Mononuclear cell (primary cell): ENCODE measurements around the gene METTL22. TPM values are rescaled to one million over a fixed set of nuclear protein-coding genes. Genes with fewer than 3 reads are reported as not detected.

Source experiments
- H3K27me3 ChIP-seq: 2 replicates; pipeline ENCODE4 v1.6.0; 2011; ENCODE audit warnings: low read length, control low read depth; ENCODE audit not compliant: insufficient read depth
- H3K4me1 ChIP-seq: 2 replicates; pipeline ENCODE4 v1.5.1; 2011; ENCODE audit warnings: mild to moderate bottlenecking, low read length, control low read depth; ENCODE audit not compliant: insufficient read depth
- H3K4me3 ChIP-seq: 2 replicates; pipeline ENCODE4 v1.5.1; 2011; ENCODE audit warnings: mild to moderate bottlenecking, low read length, moderate library complexity
- H3K9me3 ChIP-seq: 2 replicates; pipeline ENCODE4 v1.5.1; 2011; ENCODE audit warnings: low read depth, mild to moderate bottlenecking, control low read depth, low read length
- total RNA-seq: library from RNA; depleted of rRNA; stranded (reverse); fragments of >200 nt; gene quantifications from one replicate; pipeline ENCODE4 v1.2.3, GENCODE V29; 2012

METTL22 gene
- total RNA-seq, 1 donor = 19.6 TPM

DNA sequence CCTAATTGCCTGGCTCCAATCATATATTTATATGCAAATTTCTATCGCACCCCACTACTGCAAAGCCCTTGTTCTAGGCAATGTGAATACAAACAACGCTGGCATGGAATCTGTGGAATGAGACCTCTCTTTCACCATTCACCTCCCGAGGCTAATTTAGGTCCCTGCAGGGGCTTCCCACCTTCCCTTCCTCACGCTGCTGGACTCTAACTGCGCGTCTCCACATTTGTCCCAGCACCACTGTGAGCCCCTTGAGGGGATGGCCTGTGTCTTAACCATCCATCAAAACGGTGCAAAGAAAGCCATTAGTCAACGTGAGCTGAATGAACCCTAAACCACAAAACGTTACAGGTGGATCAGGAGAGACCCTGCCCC, 32.8 kb upstream of the METTL22 start:
- peaks cover 45% of the 10 kb centered on the region for H3K27me3 ChIP-seq
- H3K4me3 ChIP-seq = no peak overlapping the region
- H3K4me1 ChIP-seq = no peaks in the 10 kb centered on the region
- no peaks in the 10 kb centered on the region for H3K9me3 ChIP-seq

GRCh38 chr16:8589057-8589899, 32.2 kb upstream of the METTL22 start:
- H3K9me3 ChIP-seq = no peaks in the 10 kb centered on the region
- no peak overlapping the region for H3K4me3 ChIP-seq
- peaks cover 45% of the 10 kb centered on the region for H3K27me3 ChIP-seq
- H3K4me1 ChIP-seq = no peaks in the 10 kb centered on the region

DNA sequence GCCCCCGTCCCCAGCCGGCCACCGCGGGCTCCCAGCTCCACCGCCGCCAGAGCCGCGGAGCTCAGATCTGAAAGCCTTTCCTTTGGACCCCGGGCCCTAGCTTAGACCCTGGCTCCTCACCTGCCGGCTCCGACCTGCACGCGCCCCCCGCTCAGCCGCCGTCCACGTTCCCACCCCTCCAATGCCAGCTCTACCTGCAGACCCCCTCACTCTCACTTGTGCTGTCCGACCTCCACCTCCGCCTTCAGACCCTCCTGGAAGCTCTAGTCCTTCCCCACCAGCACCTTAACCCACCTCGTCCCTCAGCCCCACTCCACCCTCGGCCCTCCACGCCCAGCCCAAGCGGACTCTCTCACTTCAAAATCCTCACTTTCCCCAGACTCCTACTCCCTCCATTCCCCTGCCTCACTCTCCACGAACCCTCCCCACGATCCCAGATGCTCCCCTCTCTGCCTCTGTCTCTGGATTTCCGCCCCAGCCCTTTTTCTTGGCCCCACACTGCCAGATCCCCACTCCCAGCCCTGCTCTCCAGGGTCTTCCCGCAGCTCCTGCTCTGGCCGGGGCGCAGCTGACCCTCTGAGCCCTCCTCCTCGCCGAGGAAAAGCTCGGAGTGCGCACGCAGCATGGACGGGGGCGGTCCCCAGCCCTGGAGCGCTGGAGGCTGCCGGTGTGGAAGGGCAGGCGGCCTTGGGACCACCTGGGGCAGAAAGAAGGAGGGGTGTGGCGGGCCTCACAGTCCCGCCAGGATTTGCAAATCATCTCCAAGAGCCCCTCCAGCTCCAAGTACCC, 31.4 kb upstream of the METTL22 start, which contains the start of gene TMEM114:
TSS of gene TMEM114 (minus strand) at position 612 of the 789 bp plus-strand sequence. CDS start 673 bp downstream, outside the sequence.
- peaks cover 45% of the 10 kb centered on the region for H3K27me3 ChIP-seq
- H3K4me1 ChIP-seq = no peaks in the 10 kb centered on the region
- no peaks in the 10 kb centered on the region for H3K9me3 ChIP-seq
- no peak within 1 kb of the TSS for H3K4me3 ChIP-seq

GRCh38 chr16:8590811-8591210, 30.7 kb upstream of the METTL22 start:
- Histone ChIP-seq H3K27me3 (peaks cover 45% of the 10 kb centered on the region), H3K9me3 (no peaks in the 10 kb centered on the region), H3K4me3 (no peak overlapping the region), H3K4me1 (no peaks in the 10 kb centered on the region)

GRCh38 chr16:8591451-8591850, 30.0 kb upstream of the METTL22 start:
- Histone ChIP-seq H3K9me3 (no peaks in the 10 kb centered on the region), H3K4me3 (no peak overlapping the region), H3K27me3 (peaks cover 45% of the 10 kb centered on the region), H3K4me1 (no peaks in the 10 kb centered on the region)

DNA sequence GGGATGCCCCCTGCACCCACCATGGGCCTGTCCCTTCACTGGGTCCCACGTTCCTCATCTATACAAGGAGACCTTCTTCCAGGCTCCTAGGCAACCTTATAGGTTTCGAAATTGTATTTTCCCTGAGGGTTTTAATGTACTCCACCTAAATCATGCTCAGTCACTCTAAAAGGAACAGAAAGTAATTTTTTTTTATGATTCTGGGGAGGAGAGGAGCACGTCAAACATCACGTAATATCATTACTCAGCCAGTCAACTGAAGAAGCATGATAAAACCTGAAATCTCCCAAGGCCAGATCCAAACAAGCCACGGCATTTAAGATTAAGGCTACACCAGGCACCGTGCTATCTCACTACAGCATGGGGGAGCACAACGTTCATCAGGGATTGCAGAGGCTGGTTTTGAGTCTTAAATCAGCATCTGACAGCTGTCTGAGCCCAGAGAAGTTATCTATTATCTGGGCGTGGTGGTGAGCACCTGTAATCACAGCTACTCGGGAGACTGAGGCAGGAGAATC, 27.3 kb upstream of the METTL22 start:
- H3K4me3 ChIP-seq = no peak overlapping the region
- H3K4me1 ChIP-seq = no peaks in the 10 kb centered on the region
- peaks cover 24% of the 10 kb centered on the region for H3K27me3 ChIP-seq
- H3K9me3 ChIP-seq = no peaks in the 10 kb centered on the region

- Histone ChIP-seq H3K4me1 (no peaks in the 10 kb centered on the region), H3K27me3 (peaks cover 8% of the 10 kb centered on the region), H3K4me3 (no peak overlapping the region), H3K9me3 (no peaks in the 10 kb centered on the region)
Measured at GRCh38 chr16:8595783-8596182, 25.7 kb upstream of the METTL22 start.

GRCh38 chr16:8596581-8596980, 24.9 kb upstream of the METTL22 start:
- Histone ChIP-seq H3K4me1 (no peaks in the 10 kb centered on the region), H3K27me3 (peaks cover 6% of the 10 kb centered on the region), H3K4me3 (no peak overlapping the region), H3K9me3 (no peaks in the 10 kb centered on the region)

GRCh38 chr16:8600144-8600775, 21.2 kb upstream of the METTL22 start:
- Histone ChIP-seq H3K27me3 (peaks cover 2% of the 10 kb centered on the region), H3K9me3 (no peaks in the 10 kb centered on the region), H3K4me3 (no peak overlapping the region), H3K4me1 (no peaks in the 10 kb centered on the region)

GRCh38 chr16:8605554-8605953, 15.9 kb upstream of the METTL22 start:
- Histone ChIP-seq H3K4me3 (no peak overlapping the region), H3K27me3 (peaks cover 5% of the 10 kb centered on the region), H3K9me3 (no peaks in the 10 kb centered on the region), H3K4me1 (no peaks in the 10 kb centered on the region)

- H3K4me1 ChIP-seq = no peaks in the 10 kb centered on the region
- H3K27me3 ChIP-seq = peaks cover 7% of the 10 kb centered on the region
- H3K4me3 ChIP-seq = no peak overlapping the region
- no peaks in the 10 kb centered on the region for H3K9me3 ChIP-seq
Measured at GRCh38 chr16:8607214-8607613, 14.3 kb upstream of the METTL22 start.

DNA sequence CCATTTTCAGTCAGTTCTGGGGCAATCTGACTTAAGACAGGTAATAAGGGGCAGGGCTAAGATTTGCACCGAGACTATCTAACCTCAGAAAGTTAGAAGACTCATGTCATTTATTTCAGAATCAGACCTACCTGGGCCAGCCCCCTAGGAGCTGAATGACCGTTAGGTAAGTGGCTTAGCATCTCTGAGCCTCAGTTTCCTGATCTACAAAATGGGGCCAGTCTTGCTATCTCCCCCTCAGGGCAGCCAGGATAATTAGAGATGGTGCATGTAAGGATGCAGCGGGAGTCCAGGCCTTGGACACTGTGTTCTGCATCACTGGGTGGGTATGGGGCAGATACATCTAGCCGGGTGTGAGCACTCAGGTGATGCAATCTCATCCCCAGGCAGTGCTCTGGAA, 10.4 kb upstream of the METTL22 start:
- Histone ChIP-seq H3K9me3 (no peaks in the 10 kb centered on the region), H3K27me3 (peaks cover 12% of the 10 kb centered on the region), H3K4me3 (no peak overlapping the region), H3K4me1 (no peaks in the 10 kb centered on the region)

GRCh38 chr16:8611886-8612600, 9.5 kb upstream of the METTL22 start:
- H3K27me3 ChIP-seq = peaks cover 12% of the 10 kb centered on the region
- no peaks in the 10 kb centered on the region for H3K9me3 ChIP-seq
- H3K4me3 ChIP-seq = no peak overlapping the region
- H3K4me1 ChIP-seq = no peaks in the 10 kb centered on the region

- H3K9me3 ChIP-seq = no peaks in the 10 kb centered on the region
- peaks cover 14% of the 10 kb centered on the region for H3K27me3 ChIP-seq
- no peak overlapping the region for H3K4me3 ChIP-seq
- no peaks in the 10 kb centered on the region for H3K4me1 ChIP-seq
Measured at GRCh38 chr16:8614435-8615029, 7.0 kb upstream of the METTL22 start.
